A549 (cell line): Measurements from ENCODE around the gene GPR176.

Source experiments
- CTCF ChIP-seq: fragments of >200 bp; sonication (Bioruptor Twin); formaldehyde crosslinking; IDR thresholded peaks from 3 replicates; pipeline ENCODE4 v1.5.1; 2016
- EP300 ChIP-seq, 2 experiments: fragments of >200 bp; sonication (Bioruptor Twin); formaldehyde crosslinking; IDR thresholded peaks; 2 replicates in 1 of 2; 3 replicates in 1 of 2; pipeline ENCODE4 v1.6.1; 2016 to 2017
- JUNB ChIP-seq: fragments of >200 bp; sonication (Bioruptor Twin); formaldehyde crosslinking; IDR thresholded peaks from 2 replicates; pipeline ENCODE4 v1.6.1; 2016
- MAFK ChIP-seq: fragments of 450-650 bp; IDR thresholded peaks from 2 replicates; pipeline ENCODE4 v1.6.1; 2014; ENCODE audit not compliant: partially characterized antibody
- MAX ChIP-seq: IDR thresholded peaks from 2 replicates; pipeline ENCODE4 v1.6.1; 2012
- MYC ChIP-seq: IDR thresholded peaks from 2 replicates; pipeline ENCODE4 v1.6.1; 2012; ENCODE audit warnings: mild to moderate bottlenecking, inconsistent platforms, low read length, improper control_type of control experiment, borderline replicate concordance
- NPAS2 ChIP-seq: fragments of 250-450 bp; sonication (Bioruptor Pico); IDR thresholded peaks from 2 replicates; pipeline ENCODE4 v1.8.0; 2022; ENCODE audit warnings: mild to moderate bottlenecking, moderate library complexity, borderline replicate concordance
- PBX3 ChIP-seq: IDR thresholded peaks from 2 replicates; pipeline ENCODE4 v1.6.1; 2012
- POLR2A ChIP-seq: IDR thresholded peaks from 2 replicates; pipeline ENCODE4 v1.6.1; 2012; ENCODE audit warnings: mild to moderate bottlenecking, low read length
- RAD21 ChIP-seq, 2 experiments: fragments of >200 bp in 1 of 2; sonication (Bioruptor Twin) in 1 of 2; formaldehyde crosslinking in 1 of 2; IDR thresholded peaks in 1 of 2; conservative IDR thresholded peaks in 1 of 2; 2 replicates in 1 of 2; 3 replicates in 1 of 2; pipeline ENCODE4 v1.6.1; 2012 to 2018; ENCODE audit warnings: inconsistent platforms in 1 of 2
- REST ChIP-seq: fragments of 200-600 bp; sonication (generic); IDR thresholded peaks from 2 replicates; pipeline ENCODE4 v1.6.1; 2016; ENCODE audit warnings: antibody characterized with exemption, mild to moderate bottlenecking, moderate library complexity
- SMC3 ChIP-seq: fragments of >200 bp; sonication (Bioruptor Twin); formaldehyde crosslinking; IDR thresholded peaks from 3 replicates; pipeline ENCODE4 v1.6.1; 2018; ENCODE audit warnings: inconsistent platforms

- TF ChIP-seq CTCF (no peak), RAD21 (conservative IDR thresholded peaks at IDR 0.05 in 1 of 2, IDR thresholded peaks at IDR 0.05 in 1 of 2) (no peak), MYC (no peak), MAFK (no peak), EP300 (IDR thresholded peaks at IDR 0.05) (no peak), NPAS2 (no peak), SMC3 (no peak), MAX (no peak), REST (no peak), PBX3 (no peak), JUNB (no peak), POLR2A (no peak)
Measured at GRCh38 chr15:39948817-39949216, 28.8 kb upstream of the GPR176 start.
